Lower leg skin (tissue), 3 donors: ENCODE measurements around the gene ABTB2.

Source experiments
- POLR2A ChIP-seq, 2 donors: fragments of 450-650 bp; IDR thresholded peaks; one replicate each; pipeline ENCODE4 v1.6.1; 2016 to 2017; ENCODE audit warnings: antibody characterized with exemption in 2 of 2, mild to moderate bottlenecking in 1 of 2, moderate library complexity in 1 of 2
- TF ChIP-seq, protein P1 (sequence below), 3 donors: fragments of 450-650 bp; IDR thresholded peaks; one replicate each; pipeline ENCODE4 v1.5.1; 2016; ENCODE audit warnings: antibody characterized with exemption in 3 of 3, mild to moderate bottlenecking in 3 of 3, moderate library complexity in 2 of 3

DNA sequence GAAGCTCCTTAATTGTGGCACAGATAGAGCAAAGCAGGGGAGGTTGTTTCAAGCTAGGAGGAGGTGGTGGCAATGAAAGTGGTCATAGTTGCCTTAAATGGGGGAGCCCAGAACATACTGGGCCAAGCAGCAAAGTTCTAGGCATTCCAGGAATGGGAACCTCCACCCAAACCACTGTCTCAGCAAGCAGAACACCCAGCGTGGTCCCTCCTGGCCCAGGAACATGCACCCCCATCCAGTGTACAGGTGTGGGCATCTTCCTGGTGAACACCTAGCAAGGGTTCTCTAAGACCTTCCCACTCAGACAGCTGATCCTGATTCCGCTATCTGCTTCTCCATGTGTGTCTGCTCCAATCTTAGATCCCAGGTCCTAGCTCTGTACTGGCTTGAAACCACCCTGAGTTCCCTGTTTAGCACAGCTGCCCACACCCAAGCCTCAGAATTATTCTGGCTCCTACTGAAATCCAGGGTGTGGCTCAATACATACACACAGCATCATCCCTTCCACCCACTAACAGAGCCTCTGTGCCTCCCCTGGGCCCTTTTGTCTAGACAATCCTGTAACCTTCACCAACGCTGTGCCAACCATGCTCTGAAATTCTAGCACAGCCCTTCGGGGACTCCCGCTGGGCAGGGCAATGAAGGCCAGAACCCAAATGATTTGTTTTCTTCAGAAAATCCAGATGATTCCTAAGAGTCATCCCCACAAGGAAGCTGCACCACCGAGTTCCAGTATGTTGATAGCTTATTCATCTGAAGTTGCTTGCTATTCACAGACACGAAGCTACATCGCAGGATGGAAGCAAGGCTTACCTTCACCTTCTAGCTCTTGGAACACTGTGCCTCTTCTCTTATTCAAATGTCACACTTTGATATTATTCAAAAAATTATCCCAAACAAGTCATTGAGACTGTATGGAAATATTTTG, 76.6 kb downstream of the ABTB2 start:
- TF ChIP-seq, protein P1, sequence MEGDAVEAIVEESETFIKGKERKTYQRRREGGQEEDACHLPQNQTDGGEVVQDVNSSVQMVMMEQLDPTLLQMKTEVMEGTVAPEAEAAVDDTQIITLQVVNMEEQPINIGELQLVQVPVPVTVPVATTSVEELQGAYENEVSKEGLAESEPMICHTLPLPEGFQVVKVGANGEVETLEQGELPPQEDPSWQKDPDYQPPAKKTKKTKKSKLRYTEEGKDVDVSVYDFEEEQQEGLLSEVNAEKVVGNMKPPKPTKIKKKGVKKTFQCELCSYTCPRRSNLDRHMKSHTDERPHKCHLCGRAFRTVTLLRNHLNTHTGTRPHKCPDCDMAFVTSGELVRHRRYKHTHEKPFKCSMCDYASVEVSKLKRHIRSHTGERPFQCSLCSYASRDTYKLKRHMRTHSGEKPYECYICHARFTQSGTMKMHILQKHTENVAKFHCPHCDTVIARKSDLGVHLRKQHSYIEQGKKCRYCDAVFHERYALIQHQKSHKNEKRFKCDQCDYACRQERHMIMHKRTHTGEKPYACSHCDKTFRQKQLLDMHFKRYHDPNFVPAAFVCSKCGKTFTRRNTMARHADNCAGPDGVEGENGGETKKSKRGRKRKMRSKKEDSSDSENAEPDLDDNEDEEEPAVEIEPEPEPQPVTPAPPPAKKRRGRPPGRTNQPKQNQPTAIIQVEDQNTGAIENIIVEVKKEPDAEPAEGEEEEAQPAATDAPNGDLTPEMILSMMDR (IDR thresholded peaks at IDR 0.05), result no peak
- TF ChIP-seq POLR2A (IDR thresholded peaks at IDR 0.05), result no peak
